HG02943 (cell line): ENCODE measurements around the gene PREX1.

Source experiments
- ATAC-seq: cut with Tn5 transposase; IDR thresholded peaks from one replicate; pipeline ENCODE4 v1.9.1; 2021; ENCODE audit warnings: mild to moderate bottlenecking, low read depth, moderate library complexity; ENCODE audit not compliant: unreplicated experiment

PREX1 gene

DNA sequence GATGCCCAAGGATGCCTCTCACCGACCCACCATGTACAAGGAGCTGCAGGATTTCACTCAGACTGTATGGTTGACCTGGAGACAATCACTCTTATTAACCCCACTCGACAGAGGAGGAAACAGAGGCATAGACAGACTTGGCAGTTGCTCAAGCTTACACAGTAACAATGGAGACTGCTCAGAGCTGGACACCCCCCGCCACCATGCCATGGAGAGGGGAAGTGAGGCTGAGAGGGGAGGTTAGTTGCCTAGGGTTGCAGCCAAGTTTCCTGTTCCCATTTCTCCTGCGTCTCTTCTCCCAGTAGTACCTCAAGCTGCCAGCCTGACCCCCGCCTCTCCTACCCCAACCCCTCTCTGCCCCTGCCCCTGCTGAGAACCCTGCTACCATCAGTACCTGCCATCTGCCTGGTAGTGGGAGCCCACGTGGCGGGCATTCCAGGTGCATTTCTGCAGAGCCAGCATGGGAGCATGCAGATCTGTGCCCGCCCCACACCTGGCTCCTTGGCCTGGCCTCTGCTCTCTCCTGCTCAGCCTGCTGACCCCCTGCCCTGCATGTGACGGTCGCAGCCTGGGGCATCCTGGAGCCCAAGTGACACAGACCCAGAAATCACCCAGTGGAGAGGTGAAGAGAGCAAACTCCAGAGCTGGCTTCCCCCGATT, 157.7 kb downstream of the PREX1 start:
- ATAC-seq: no peak

DNA sequence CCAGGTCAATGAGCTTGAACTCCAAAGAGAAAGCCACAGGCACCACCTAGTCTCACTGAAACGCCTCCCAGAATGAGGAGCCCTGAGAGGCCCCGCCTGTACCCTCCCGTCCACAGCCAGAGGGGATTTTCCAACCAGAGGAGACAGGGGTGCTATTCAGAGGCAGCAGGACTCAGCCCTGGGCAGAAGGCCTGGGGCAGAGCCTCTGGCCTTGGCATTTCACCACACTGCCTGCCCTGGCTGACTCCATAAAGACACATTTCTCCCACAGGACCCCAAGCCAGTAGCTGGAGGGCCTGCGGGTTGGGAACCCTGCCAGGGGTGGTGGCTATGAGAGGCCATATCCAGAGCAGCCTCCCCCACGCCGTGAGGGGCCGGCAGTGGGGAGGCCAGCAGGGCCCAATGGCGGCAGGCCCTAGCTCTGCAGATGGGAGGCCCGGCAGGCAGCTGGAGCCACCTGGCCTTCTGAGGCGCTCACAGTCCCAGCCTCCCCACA, 159.3 kb downstream of the PREX1 start:
- no peak for ATAC-seq

DNA sequence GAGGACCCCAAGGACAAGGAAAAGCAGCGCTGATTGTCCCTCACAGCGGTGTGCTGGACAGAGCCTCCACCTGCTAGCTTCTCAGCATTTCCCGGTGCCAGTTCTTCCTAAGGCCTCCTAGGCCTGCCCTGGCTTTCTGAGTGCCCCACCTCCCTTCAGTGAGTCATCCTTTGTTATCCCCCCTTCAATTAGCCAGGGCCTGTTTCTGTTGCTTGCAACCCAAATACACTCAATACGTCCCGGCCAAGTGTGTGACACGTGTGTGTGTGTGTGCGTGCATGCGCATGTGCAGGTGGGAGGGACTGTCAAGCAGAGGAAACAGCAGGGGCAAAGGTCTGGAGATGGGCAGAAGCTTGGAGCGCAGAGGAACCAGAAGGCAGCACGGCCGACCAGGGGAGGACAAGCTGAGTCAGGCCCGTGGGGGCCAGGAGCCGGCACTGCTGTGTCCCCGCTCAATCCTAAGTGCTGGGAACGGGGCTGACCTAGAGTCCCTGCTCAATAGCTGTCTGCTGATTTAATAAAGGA, 159.8 kb downstream of the PREX1 start:
- ATAC-seq: no peak

DNA sequence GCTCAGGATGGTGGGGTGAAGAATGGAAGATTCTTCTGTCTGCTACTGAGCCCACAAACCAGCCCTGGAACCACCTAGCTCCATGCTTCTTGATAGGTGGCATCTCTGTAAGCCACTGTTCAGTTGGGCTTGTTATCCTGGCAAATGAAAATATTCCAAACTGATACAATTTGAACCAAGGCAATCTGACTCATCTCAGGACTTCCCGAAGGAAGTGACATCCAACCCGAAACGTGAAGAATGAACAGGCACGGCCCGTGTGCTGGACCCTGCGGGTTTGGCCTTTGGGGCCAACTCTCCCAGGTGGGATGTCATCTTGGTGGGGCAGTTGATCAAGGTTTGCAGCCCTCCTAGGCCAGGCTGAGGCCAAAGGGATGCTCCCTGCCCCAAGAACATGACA, 160.3 kb downstream of the PREX1 start:
- no peak for ATAC-seq

DNA sequence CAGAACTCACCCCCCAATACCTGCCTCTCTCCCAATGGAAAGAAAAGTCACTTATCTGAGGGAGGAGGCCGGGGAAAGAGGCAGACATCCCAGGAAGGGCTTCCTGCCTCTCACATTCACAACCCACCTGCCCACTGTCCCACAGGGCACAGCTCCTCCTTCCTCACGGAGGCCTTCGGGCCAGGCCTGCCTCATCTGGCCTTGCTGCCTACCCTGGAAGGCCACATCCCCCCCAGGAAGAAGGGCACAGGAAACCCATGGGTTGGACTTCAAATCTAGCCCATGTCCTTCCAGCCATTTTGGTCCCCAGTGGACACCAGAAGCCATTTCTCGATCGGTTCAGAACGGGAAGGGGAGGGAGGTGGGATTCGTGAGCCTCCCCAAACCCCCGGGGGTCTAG, 162.0 kb downstream of the PREX1 start:
- ATAC-seq: no peak

DNA sequence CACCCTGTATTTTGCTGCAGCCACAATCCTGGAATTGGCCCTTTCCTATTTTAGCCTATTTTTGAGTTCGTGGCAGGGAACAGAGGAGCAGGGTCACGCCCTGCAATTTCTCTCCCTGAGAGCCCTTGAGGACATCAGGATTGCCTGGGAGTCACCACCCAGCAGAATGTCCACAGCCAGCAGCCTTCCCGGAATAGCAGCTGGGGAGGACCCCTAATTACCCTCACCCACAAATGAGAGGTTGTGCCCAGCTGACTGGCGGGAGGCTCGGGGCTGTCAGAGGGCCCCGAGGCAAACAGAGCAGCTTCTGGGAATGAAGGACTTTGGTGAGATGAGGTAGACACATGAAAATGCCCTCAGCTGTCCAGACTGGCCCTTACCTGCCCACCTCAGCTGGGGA, 165.1 kb downstream of the PREX1 start:
- no peak for ATAC-seq

DNA sequence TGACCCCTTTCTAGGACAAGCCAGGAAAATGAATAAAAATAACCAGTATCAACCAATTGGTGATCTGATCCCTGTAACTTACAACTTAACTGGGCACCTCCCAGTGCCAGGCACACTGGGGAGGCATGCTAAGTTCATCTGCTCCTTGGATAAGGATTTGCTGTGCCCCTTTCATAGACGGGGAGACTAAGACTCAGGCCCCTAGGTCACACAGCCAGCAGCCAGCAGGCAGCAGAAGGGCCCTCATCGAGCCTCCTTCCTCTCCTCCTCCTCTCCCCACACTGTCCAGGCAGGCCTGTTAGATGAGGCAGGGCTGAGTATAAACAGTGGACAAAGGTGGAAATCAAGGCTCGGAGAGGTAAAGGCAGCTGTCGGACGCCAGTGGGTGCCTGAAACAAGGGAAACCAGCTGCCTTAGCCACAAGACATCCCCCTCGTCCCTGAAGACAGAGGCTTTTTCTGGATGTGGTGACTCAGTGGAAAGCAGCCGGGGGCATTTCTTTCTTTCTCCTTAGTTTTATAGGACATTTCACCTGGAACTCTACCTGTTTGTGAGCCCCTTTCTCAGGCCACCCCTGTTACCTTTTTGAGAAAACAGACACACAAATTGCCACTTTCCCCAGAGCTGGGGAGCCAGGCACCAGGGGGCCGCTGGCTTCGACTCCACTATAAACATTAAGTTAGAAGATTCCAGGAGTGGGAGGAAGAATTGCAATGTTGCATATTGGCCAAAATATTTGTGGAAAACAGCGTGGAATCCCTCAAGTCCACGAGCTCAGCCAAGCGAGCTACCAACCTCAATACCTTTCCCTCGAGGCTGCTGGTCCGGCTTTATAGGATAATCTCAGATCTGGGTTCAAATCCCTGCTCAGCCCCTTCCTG, 166.0 kb downstream of the PREX1 start:
- ATAC-seq: no peak

DNA sequence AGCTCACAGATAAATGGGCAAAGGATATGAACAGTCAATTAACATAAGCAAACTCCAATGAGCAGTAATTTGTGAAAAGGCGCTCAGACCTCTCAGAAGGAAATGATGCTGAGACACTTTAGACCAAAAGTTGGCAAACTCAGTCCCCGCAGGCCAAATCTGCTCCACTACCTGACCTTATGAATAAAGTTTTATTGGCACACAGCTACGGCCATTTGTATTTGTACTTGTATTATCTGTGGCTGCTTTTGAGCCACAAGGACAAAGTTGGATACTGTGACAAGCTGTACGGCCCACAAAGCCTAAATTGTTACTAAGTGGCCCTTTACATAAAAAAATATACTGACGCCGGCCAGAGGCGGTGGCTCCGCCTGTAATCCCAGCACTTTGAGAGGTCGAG, 167.0 kb downstream of the PREX1 start:
- no peak for ATAC-seq

DNA sequence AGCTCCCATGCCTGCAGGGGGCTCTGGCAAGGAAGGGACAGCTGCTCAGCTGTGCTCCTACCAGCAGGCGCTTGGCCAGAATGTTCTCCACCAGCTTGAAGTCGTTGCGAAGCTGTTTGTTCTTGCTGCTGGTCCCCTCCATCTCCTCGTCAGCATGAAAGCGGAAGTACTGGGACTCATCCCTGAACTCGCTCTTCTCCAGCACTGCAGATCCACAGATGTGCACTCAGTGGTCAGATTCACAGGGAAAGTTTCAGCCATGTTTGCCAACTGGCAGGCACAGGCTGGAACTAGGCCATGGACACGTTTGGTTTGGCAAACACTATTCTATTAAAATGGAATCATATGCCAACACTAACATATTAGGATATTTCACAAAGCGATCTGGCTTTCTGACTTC, 167.9 kb downstream of the PREX1 start:
- ATAC-seq: no peak

DNA sequence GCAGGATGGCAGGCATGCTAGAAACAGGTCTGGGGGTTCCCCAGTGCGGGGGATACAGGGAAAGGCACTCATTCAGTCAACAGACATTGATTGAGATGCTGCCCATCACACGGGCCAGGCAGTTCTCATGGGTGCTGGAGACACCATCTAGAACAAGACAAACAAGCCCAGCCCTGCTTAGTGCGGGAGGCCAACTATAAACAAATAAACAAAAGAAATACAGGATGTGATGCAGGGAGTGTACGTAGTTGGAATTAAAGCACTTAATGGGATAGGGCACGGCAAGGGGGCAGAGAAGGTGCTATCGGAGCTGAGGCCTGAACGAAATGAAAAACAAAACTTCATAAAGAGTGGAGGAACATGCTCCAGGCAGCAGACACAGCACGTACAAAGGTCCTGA, 169.3 kb downstream of the PREX1 start:
- ATAC-seq: no peak

DNA sequence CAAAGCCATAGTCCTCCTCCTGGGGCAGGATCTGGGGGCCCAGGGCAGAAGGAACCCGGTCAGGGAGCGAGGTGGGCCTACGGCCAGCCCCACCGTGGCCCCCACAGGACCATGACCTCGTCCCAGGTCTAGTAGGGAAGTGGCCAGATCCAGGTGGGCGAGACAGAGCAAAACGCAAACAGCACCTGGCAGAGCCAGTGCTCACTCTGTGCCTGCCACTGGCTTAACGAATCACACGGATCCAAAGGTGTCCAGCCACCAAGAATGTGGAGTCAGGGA, 169.7 kb downstream of the PREX1 start:
- no peak for ATAC-seq

DNA sequence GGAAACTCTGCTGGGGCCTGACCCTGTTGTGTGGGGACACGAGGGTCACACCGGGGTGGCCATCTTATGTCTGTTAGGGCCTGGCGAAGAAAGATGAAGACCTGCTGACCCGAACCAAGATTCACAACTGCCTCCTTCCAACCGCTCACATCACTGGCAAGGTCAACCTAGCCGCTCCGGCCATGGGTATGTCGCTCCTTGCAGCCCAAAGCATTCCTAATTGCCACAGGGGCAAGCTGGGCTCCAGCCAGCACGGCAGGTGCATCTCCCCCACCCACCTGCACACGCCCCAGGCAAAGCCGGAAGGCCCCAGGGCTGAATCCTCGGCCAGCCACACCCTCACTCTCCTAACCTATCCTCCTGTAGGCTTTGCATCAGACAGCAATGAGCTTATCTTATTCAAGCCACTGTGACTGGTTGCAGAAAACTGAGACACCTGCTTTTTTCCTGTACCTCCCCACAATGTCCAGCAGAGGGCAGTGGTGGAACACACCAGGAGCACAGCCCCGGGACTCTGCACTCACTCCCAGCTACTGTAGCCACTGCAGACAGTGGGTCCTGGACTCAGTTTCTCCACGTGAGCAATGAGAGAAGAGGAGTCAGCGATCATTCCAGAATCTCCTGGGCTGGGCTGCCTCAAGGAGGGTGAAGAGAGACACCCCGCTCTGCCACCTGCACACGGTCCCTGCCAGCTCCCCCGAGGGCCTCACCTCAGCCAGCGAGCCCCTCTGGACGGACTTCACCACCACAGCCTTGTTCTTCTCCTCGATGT, 170.2 kb downstream of the PREX1 start:
- no peak for ATAC-seq

DNA sequence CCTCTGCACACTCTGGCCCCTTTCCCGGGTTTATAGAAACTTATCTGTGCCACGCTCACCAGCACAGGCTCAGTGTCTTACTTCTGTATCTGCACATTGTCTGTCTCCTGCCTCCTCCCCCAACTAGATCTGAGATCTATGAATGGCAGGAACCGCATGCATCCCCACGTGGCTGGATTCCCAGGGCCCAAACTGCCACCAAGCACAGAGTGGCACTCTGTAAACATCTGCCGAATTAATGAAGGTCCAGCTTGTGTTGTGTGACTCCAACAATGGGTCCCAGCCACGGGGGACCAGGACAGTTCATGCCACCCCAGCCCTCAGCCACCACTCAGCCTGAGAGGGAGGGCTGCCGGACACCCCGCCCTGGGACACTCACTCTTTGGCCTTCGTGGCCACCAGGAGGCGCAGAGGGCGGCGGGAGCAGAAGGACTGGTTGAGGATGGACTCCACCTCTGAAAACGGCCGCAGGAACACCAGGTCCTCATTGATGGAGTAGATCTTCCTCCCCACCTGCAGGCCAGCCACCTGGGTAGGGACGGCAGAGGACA, 171.1 kb downstream of the PREX1 start:
- no peak for ATAC-seq

DNA sequence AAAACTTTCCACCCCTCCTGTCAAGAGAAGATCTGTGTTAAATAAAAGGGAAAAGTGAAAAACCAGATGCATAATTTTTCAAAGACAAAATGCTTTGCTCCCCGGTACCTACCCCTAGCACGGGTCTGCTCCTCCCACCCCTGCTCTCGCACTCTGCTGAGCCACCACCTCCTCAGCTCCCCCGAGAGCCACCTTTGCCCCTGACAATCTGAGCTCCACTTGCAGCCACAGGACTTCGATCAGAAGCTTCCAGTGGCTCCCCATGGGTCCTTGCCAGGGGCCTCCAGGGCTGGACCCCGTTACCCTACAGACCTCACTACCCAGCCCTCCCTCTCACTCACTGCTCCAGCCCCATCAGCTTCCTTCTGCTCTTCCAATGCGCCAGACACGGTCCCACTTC, 171.7 kb downstream of the PREX1 start:
- no peak for ATAC-seq

DNA sequence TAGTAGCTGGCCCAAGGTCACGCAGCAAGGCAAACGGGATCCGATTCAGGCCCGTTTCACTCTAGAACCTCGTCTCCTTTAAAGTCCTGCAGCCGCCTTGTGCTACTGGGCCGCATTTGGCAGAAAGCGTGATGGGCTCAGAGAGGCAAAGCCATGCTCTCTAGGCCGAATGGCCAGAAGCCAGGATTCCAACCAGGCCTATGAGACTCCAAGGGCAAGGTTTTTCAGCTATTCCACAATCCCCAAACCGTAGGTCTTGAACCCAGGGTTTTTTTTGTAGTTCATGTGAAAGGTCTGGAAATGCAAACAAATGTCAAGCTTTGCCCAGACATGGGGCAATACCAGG, 174.1 kb downstream of the PREX1 start:
- no peak for ATAC-seq

DNA sequence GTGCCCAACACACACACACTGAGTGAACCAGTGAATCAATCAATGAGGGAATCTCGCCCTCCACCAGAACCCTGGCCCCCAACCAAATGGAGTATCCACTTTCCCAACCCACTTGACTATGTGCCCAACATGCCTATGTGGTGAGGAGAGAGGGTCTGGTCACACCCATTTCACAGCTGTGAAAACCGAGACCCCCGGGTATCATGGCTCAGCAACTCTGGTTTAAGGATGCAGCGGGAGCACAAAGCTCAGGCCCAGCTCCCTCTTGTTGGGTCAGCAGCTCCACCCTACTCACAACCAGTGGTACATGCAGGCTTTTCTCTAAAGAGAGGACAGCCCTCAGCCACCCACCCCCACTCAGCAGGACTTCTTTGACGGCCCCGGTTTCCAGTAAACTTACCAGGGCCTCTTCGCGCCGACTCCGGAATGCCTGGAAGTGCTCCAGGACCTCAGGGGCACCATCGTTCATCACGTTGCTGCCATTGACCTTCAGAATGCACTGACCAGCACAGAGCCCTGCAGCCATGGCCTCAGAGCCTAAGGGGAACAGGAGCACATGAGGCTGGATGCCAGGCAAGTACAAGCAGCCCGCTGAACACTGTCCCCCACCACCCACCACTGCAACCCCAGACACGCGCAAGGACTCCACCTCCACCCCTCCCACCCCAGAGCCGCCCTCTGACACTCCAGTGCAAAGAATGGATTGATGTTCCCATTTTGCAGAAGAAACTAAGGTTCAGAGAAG, 174.7 kb downstream of the PREX1 start:
- ATAC-seq: no peak

DNA sequence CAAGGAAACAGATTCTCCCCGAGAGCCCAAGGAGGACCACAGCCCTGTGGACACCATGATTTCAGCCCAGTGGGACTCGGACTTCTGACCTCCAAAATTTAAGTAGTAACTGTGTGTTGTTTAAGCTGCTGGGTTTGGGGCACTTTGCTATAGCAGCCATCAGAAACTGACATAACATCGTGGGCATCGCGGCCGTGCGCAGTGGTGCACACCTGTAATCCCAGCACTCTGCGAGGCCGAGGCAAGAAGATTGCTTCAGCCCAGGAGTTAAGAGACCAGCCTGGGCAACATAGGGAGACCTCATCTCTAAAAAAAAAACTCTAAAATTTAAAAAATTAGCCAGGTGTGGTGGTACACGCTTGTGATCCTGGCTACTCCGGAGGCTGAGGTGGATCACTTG, 175.8 kb downstream of the PREX1 start:
- ATAC-seq: no peak

DNA sequence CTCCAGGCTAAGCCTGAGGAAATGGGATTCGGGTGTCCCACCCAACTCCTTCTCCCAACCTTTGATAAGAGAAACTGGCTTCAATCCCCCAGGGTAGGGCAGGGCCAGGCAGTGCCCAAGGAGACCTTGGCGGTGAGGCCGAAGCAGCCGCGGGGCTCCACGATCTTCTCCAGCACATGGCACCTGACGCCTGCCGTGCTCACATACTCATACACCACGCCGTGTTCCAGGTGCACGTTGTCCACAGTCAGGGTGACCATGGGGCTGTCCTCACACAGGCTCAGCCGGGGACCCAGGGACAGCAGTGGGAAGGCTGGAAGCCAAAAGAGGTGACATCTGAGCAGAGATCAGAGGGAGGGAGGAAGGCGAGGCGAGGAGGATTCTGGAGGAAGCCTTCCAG, 176.5 kb downstream of the PREX1 start:
- ATAC-seq: no peak

DNA sequence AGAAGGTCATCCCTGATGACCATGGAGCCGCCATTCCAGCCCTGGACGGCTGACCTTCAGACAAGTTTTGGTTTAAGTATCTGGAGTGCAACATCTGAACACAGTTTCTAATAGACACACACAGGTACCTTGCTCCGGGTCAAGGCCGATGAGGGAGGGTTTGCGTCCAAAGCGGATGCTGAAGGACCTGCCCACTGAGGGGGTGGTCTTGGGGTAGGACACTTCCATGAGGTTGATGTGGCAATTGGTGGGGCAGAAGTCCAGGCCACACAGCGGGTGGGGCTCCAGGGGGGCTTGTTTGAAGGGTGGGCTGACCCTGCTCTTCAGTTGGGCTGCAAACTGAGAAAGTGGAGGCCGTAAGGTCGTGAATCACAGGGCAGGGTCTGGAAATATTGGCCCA, 177.9 kb downstream of the PREX1 start:
- no peak for ATAC-seq

DNA sequence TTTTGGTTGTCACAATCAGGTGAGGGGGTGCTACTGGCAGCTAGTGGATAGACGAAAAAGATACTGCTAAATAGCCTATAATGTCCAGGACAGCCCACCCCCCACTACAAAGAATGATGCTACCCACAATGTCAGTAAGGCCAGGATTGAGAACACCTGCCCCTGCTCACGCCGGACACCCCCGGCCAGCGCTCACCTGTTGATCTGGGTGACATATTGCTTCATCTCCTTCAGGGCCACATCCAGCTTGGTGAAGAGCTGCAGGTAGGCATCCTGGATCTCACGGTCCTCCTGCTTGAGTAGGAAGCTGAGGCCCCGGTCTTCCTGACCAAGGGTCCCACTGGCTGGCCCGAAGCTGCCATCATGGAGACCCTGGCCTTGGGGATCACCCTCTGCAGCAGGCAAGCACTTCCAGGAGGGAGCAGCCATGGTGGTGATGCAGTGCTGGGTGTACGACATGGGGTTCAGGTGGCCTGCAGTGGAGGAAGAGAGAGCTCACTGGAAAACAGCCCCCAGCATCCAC, 178.6 kb downstream of the PREX1 start:
- ATAC-seq: no peak
